Heart left ventricle (tissue), 16 donors: Measurements from ENCODE around the gene GPC6. TPM values are rescaled to one million over a fixed set of nuclear protein-coding genes. Genes with fewer than 3 reads are reported as not detected.
A peak's percentile ranks its signal among the peaks of the same experiment; 100 is the strongest.

Experiments
- ATAC-seq, 4 donors: fragments of 200-7000 bp; cut with Tn5 transposase; one replicate each; pipeline ENCODE4 v1.9.1; 2020 to 2022; ENCODE audit warnings: moderate library complexity in 4 of 4, mild to moderate bottlenecking in 3 of 4, moderate number of reproducible peaks in 1 of 4
- DNase-seq, 5 donors: peaks; one replicate each; pipeline ENCODE4 v3.0.0-alpha.2; 2020
- H3K27ac ChIP-seq, 12 donors: fragments of 200-600 bp; sonication (generic) in 4 of 12; one replicate each; pipeline versions ENCODE4 v1.5.0 to v1.8.0; 2016 to 2022; ENCODE audit warnings: mild to moderate bottlenecking in 2 of 12
- H3K27me3 ChIP-seq, 9 donors: fragments of 200-600 bp; sonication (generic) in 2 of 9; one replicate each; pipeline versions ENCODE4 v1.5.1 to v1.8.0; 2016 to 2022; ENCODE audit warnings: mild to moderate bottlenecking in 3 of 9
- H3K36me3 ChIP-seq, 9 donors: fragments of 200-600 bp; sonication (generic) in 2 of 9; one replicate each; pipeline versions ENCODE4 v1.5.0 to v1.8.0; 2018 to 2022; ENCODE audit warnings: mild to moderate bottlenecking in 2 of 9
- H3K4me1 ChIP-seq, 12 donors: fragments of 200-600 bp; sonication (generic) in 4 of 12; one replicate each; pipeline versions ENCODE4 v1.5.0 to v1.8.0; 2016 to 2022; ENCODE audit warnings: mild to moderate bottlenecking in 3 of 12
- H3K4me3 ChIP-seq, 12 donors: fragments of 200-600 bp; sonication (generic) in 4 of 12; one replicate each; pipeline versions ENCODE4 v1.5.0 to v1.8.0; 2017 to 2022; ENCODE audit warnings: mild to moderate bottlenecking in 9 of 12, moderate library complexity in 4 of 12
- H3K9me3 ChIP-seq, 12 donors: fragments of 200-600 bp; sonication (generic) in 4 of 12; one replicate each; pipeline versions ENCODE4 v1.5.0 to v1.8.0; 2016 to 2022; ENCODE audit warnings: mild to moderate bottlenecking in 1 of 12
- POLR2A ChIP-seq, 2 donors: fragments of 450-650 bp; IDR thresholded peaks; one replicate each; pipeline ENCODE4 v1.6.1; 2017; ENCODE audit warnings: antibody characterized with exemption in 2 of 2, mild to moderate bottlenecking in 2 of 2, moderate library complexity in 2 of 2
- WGBS, 4 donors: extraction: QIAGEN DNeasy Blood & Tissue Kit in 2 of 4; methylation state at CpG; one replicate each; pipeline versions ENCODE4 v1.1.5 to v1.1.7; 2013 to 2018; 5-methylcytosine and 5-hydroxymethylcytosine counted together
- intact Hi-C, 10 donors: fragments of 100-400 bp; cut with DNase I; formaldehyde crosslinking; loops; one replicate each; pipeline versions ENCODE4 v1.11.1 to v1.14.2; 2022
- polyA plus RNA-seq, 2 donors: library from polyadenylated mRNA; stranded (reverse); fragments of 200-250 nt; gene quantifications; one replicate each; pipeline ENCODE4 v1.2.3, GENCODE V29; 2013
- total RNA-seq, 9 donors: library from RNA; depleted of rRNA in 2 of 9; stranded (reverse); fragments of >200 nt in 2 of 9; fragmentation: NEBNext Ultra II Directional in 3 of 9; extraction: Animal tissue kit (Norgen Biotek cat#: 25700) in 3 of 9; gene quantifications; one replicate each; pipeline versions ENCODE4 v1.1.0 to v1.2.4, GENCODE V29; 2016 to 2023
- TF ChIP-seq, protein P1 (sequence below), 12 donors: fragments of 200-600 bp; sonication (generic) in 4 of 12; IDR thresholded peaks; one replicate each; pipeline versions ENCODE4 v1.5.0 to v1.8.0; 2018 to 2022; ENCODE audit warnings: antibody characterized with exemption in 12 of 12, mild to moderate bottlenecking in 5 of 12
- donor health status: ischemic (EF 13 %, LVEDD 7.1; RV severe dilation, severe dysfunction).
- donor health status: healthy with polysubstance abuse.
- donor health status: DM: no; HTN: yes; CAD: no.
- donor health status: DM: no; HTN: no; CAD: no.
- donor health status: ischemic (EF 25% LVEDD 6.9; RV normal size, moderate dysfunction).
- donor health status: ischemic (EF 25% LVEDD 5.7; RV mildly dilated, moderate dysfunction).
- donor health status: healthy.
- donor health status: DM: yes; HTN: yes; CAD: no.
- donor health status: ischemic (EF 35%, LVEDD 5.7; RV mildly dilated, moderate dysfunction).
- donor health status: nonischemic (EF 11% LVEDD 7.7; RV severe dilation, severe dysfunction).
- donor health status: DM: yes; HTN: yes; CAD: no.
- donor health status: PGD.
- donor health status: ischemic (EF 29% LVEDD 5.4; RV normal size, mild dysfunction).
- donor health status: nonischemic (EF 23%, LVEDD 6.1; RV moderate dilation, normal function).

Gene GPC6
- total and polyA plus RNA-seq, 11 donors = 0.08 to 6.2 (median 2.0) TPM

GRCh38 chr13:93981426-93981977 lies 754.9 kb downstream of the GPC6 start:
- ATAC-seq (no peak), DNase-seq (no peak)
- no peak for TF ChIP-seq POLR2A (IDR thresholded peaks at IDR 0.05)
- TF ChIP-seq, protein P1, sequence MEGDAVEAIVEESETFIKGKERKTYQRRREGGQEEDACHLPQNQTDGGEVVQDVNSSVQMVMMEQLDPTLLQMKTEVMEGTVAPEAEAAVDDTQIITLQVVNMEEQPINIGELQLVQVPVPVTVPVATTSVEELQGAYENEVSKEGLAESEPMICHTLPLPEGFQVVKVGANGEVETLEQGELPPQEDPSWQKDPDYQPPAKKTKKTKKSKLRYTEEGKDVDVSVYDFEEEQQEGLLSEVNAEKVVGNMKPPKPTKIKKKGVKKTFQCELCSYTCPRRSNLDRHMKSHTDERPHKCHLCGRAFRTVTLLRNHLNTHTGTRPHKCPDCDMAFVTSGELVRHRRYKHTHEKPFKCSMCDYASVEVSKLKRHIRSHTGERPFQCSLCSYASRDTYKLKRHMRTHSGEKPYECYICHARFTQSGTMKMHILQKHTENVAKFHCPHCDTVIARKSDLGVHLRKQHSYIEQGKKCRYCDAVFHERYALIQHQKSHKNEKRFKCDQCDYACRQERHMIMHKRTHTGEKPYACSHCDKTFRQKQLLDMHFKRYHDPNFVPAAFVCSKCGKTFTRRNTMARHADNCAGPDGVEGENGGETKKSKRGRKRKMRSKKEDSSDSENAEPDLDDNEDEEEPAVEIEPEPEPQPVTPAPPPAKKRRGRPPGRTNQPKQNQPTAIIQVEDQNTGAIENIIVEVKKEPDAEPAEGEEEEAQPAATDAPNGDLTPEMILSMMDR (IDR thresholded peaks at IDR 0.05) = no peak
- H3K27ac ChIP-seq = no peak overlapping the region
- peaks cover 0 to 7% (median 0%) of the 10 kb centered on the region in 12 donors for H3K9me3 ChIP-seq
- H3K4me3 ChIP-seq = no peak overlapping the region
- H3K4me1 ChIP-seq = no peaks in the 10 kb centered on the region
- H3K27me3 ChIP-seq = no peaks in the 10 kb centered on the region
- no peaks in the 10 kb centered on the region for H3K36me3 ChIP-seq
- WGBS, 4 donors = 78 to 85% (median 81%) methylated on average over 1 of the region's 1 CpG
- intact Hi-C loops = no loop called here

DNA sequence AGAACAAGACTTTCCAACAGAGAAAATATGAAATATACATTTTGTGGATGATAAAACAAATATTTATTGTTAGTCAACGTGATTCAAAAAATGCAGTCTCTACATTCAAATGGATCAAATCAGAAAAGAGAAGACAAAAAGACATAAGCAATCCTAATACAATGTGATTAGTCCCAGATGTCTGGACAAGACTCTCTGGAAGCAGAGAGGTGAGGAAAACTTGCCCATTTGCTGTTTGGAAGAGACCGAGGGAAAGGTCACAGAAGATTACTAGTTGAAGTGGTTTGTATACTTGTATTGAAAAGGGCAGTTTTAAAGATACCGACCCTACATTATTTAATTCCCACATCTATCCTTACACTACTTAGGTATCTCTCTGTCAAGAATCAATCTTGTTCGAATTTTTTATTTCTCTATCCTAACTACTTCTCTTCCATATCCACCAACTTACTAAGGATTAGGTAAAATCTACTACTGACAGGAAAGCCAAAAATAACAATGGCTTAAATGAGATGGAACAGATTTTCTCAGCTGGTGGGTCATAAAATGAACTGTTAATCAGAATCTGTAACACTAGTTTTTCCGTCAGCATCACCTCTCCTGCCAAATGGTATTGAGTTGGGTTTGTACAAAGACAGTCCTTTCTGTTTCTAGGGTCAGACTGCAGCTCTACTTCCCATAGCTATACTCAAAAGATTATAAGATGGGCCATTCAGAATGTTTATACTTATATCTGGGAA lies 755.7 kb downstream of the GPC6 start:
- intact Hi-C loops = no loop called here
- H3K27me3 ChIP-seq = no peaks in the 10 kb centered on the region
- no peaks in the 10 kb centered on the region for H3K36me3 ChIP-seq
- TF ChIP-seq, protein P1 (IDR thresholded peaks at IDR 0.05) = no peak
- no peak for TF ChIP-seq POLR2A (IDR thresholded peaks at IDR 0.05)
- H3K4me3 ChIP-seq = no peak overlapping the region
- peaks cover 0 to 7% (median 0%) of the 10 kb centered on the region in 12 donors for H3K9me3 ChIP-seq
- peak overlapping the region in 1 of 12 donors; percentile 25 for H3K27ac ChIP-seq
- DNase-seq (peak in 1 of 5 donors; percentile 9), ATAC-seq (peak in 2 of 4 donors; percentile 52 to 69)
- H3K4me1 ChIP-seq = no peaks in the 10 kb centered on the region
- WGBS, 4 donors = 66 to 75% (median 70%) methylated on average over 5 of the region's 5 CpGs

DNA sequence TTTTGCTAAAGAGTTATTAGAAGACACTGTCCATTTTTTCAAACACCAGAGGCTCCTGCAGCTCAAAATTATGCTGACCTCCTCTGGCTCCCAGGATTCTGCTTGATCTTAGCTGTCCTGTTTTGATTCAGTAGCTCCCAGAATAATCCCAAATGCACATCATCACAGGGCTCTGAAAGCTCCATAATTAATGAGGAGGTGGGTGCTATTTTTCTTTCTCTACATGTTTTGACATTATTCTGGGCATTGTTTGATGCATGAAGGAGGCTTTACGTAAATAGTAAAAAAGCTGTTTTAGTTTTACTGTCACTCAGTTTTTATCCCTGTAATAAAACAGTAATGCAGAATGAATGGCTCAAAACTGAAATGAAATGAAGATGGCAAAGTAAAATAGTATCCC lies 757.4 kb downstream of the GPC6 start:
- no peak overlapping the region for H3K4me3 ChIP-seq
- intact Hi-C loops = no loop called here
- WGBS, 4 donors = 81 to 94% (median 90%) methylated on average over 1 of the region's 1 CpG
- no peaks in the 10 kb centered on the region for H3K4me1 ChIP-seq
- no peak for ATAC-seq
- H3K9me3 ChIP-seq = peaks cover 0 to 6% (median 0%) of the 10 kb centered on the region in 12 donors
- TF ChIP-seq POLR2A (IDR thresholded peaks at IDR 0.05) = no peak
- TF ChIP-seq, protein P1 (IDR thresholded peaks at IDR 0.05) = no peak
- no peak for DNase-seq
- H3K36me3 ChIP-seq = no peaks in the 10 kb centered on the region
- no peaks in the 10 kb centered on the region for H3K27me3 ChIP-seq
- H3K27ac ChIP-seq = no peak overlapping the region

GRCh38 chr13:93984876-93985275 lies 758.3 kb downstream of the GPC6 start:
- no peak overlapping the region for H3K27ac ChIP-seq
- H3K4me3 ChIP-seq = no peak overlapping the region
- WGBS, 4 donors = 77 to 92% (median 89%) methylated on average over 5 of the region's 5 CpGs
- ATAC-seq = no peak
- H3K27me3 ChIP-seq = no peaks in the 10 kb centered on the region
- peaks cover 0 to 6% (median 0%) of the 10 kb centered on the region in 12 donors for H3K9me3 ChIP-seq
- TF ChIP-seq POLR2A (IDR thresholded peaks at IDR 0.05) = no peak
- TF ChIP-seq, protein P1 (IDR thresholded peaks at IDR 0.05) = no peak
- no peak for DNase-seq
- intact Hi-C loops = no loop called here
- H3K36me3 ChIP-seq = no peaks in the 10 kb centered on the region
- H3K4me1 ChIP-seq = no peaks in the 10 kb centered on the region
